ENCODE results near the gene INSYN2B. TPM values are rescaled to one million over a fixed set of nuclear protein-coding genes. Genes with fewer than 3 reads are reported as not detected.

The INSYN2B gene
- polyA plus RNA-seq, 4 donors = 0.01 to 0.03 TPM; not detected in 2

DNA sequence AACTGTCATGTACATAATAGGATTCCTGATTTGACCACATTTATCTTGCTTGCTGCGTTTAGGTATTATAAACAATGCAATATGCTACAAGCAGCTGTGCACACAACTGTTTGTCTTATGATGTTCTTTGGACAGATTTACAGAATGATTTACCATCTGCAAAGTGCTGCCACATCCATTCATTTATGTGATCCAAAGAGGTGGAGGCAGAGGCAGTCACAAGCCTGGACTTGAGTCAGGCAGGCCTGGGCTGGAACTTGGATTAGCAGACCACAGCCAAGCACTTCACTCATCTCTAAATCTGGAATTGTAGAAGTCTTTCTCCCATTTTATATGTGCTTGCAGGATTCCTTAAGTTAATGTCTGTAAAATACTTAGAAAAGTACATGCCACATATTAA is 149.0 kb downstream of the INSYN2B start:
- no peak overlapping the region for H3K4me3 ChIP-seq (ENCODE audit: low read depth in 1 of 3, low read length in 3 of 3)
- no peaks in the 10 kb centered on the region for H3K27me3 ChIP-seq (ENCODE audit: control insufficient read depth in 3 of 3, insufficient read depth in 3 of 3, low read length in 3 of 3)
- DNase-seq (no peak), FAIRE-seq (no peak)
- H3K9me3 ChIP-seq (ENCODE audit: control insufficient read depth in 2 of 2, insufficient read depth in 1 of 2, low read depth in 1 of 2, low read length in 1 of 2) = no peaks in the 10 kb centered on the region
- 23 to 52% (median 37%) methylated on average over 1 of the region's 1 CpG for WGBS, 3 donors
- no peaks in the 10 kb centered on the region for H3K4me1 ChIP-seq (ENCODE audit: control insufficient read depth in 3 of 3, insufficient read depth in 2 of 3, low read depth in 1 of 3, low read length in 2 of 3)
- H3K36me3 ChIP-seq (ENCODE audit: control insufficient read depth in 3 of 3, insufficient read depth in 2 of 3, low read depth in 1 of 3, low read length in 3 of 3) = no peaks in the 10 kb centered on the region
- H3K27ac ChIP-seq (ENCODE audit: low read depth in 1 of 3, low read length in 2 of 3) = no peak overlapping the region

DNA sequence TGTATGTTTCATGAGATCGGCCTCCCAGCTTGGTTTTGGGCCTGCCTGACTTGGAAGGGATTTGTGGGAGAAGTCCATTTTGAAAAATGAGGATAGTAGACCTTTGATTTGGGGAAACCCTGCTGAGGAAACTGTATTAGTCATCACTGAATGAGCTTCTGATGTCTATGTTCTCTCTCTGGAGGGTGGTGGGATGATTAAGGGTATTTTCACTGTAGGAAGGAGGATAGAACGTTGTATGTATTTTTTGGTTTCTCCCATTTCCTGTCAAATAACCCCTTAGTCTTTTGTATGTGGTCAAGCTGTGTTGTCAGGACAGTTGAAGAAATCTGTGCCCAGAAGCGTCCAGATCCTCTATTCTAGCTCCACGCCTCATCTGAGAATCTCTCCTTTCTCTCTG is 151.9 kb downstream of the INSYN2B start:
- DNase-seq = no peak
- no peaks in the 10 kb centered on the region for H3K36me3 ChIP-seq (ENCODE audit: control insufficient read depth in 3 of 3, insufficient read depth in 2 of 3, low read depth in 1 of 3, low read length in 3 of 3)
- H3K4me1 ChIP-seq (ENCODE audit: control insufficient read depth in 3 of 3, insufficient read depth in 2 of 3, low read depth in 1 of 3, low read length in 2 of 3) = no peaks in the 10 kb centered on the region
- no peak overlapping the region for H3K4me3 ChIP-seq (ENCODE audit: low read depth in 1 of 3, low read length in 3 of 3)
- no peaks in the 10 kb centered on the region for H3K27me3 ChIP-seq (ENCODE audit: control insufficient read depth in 3 of 3, insufficient read depth in 3 of 3, low read length in 3 of 3)
- FAIRE-seq = no peak
- no peak overlapping the region for H3K27ac ChIP-seq (ENCODE audit: low read depth in 1 of 3, low read length in 2 of 3)
- WGBS, 3 donors = 79 to 86% (median 83%) methylated on average over 4 of the region's 4 CpGs
- H3K9me3 ChIP-seq (ENCODE audit: control insufficient read depth in 2 of 2, insufficient read depth in 1 of 2, low read depth in 1 of 2, low read length in 1 of 2) = no peaks in the 10 kb centered on the region

DNA sequence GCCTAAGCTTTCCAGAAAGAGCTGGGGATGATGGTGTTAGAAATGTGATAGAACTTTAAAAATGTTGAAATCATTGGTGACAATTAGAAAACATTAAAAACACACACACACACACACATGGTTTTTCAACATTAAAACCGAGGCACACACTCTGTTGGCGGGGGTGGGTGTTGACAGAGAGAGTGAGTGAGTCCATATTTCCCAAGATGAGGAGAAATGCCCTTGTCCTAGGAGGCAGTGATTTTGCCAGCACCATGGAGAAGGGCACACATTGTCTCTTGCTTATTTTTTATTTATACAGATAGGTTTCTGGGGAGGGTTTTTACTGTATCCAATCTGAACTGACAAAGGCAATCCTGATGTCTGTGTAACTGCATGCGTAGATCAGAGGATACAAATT is 152.5 kb downstream of the INSYN2B start:
- Histone ChIP-seq H3K9me3 (ENCODE audit: control insufficient read depth in 2 of 2, insufficient read depth in 1 of 2, low read depth in 1 of 2, low read length in 1 of 2) (no peaks in the 10 kb centered on the region), H3K4me3 (ENCODE audit: low read depth in 1 of 3, low read length in 3 of 3) (no peak overlapping the region), H3K4me1 (ENCODE audit: control insufficient read depth in 3 of 3, insufficient read depth in 2 of 3, low read depth in 1 of 3, low read length in 2 of 3) (no peaks in the 10 kb centered on the region), H3K27ac (ENCODE audit: low read depth in 1 of 3, low read length in 2 of 3) (no peak overlapping the region), H3K27me3 (ENCODE audit: control insufficient read depth in 3 of 3, insufficient read depth in 3 of 3, low read length in 3 of 3) (no peaks in the 10 kb centered on the region), H3K36me3 (ENCODE audit: control insufficient read depth in 3 of 3, insufficient read depth in 2 of 3, low read depth in 1 of 3, low read length in 3 of 3) (no peaks in the 10 kb centered on the region)
- 68 to 85% (median 79%) methylated on average over 3 of the region's 3 CpGs for WGBS, 3 donors
- FAIRE-seq (no peak), DNase-seq (no peak)

DNA sequence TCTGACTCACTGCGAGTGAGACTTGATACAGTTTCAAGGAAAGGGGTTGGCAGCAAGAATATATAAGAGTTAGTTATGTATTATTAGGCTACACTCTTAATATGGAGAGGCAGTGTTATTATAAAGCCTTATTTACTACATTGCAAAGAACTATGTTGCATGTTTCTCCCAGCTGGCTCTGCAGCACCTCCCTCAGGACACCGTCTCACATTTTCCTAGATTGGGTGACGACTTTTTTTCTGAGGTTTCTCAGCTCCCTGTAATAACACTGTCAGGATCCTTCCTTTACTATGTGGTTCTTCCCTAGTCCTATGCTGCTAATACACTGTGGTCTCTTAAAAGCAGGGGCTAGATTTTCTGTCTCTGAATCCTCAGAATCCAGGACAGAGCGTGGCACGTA is 153.7 kb downstream of the INSYN2B start:
- H3K27ac ChIP-seq (ENCODE audit: low read depth in 1 of 3, low read length in 2 of 3) = no peak overlapping the region
- WGBS, 3 donors = 69 to 74% (median 72%) methylated on average over 5 of the region's 5 CpGs
- FAIRE-seq = no peak
- H3K9me3 ChIP-seq (ENCODE audit: control insufficient read depth in 2 of 2, insufficient read depth in 1 of 2, low read depth in 1 of 2, low read length in 1 of 2) = no peaks in the 10 kb centered on the region
- H3K36me3 ChIP-seq (ENCODE audit: control insufficient read depth in 3 of 3, insufficient read depth in 2 of 3, low read depth in 1 of 3, low read length in 3 of 3) = no peaks in the 10 kb centered on the region
- no peaks in the 10 kb centered on the region for H3K27me3 ChIP-seq (ENCODE audit: control insufficient read depth in 3 of 3, insufficient read depth in 3 of 3, low read length in 3 of 3)
- no peaks in the 10 kb centered on the region for H3K4me1 ChIP-seq (ENCODE audit: control insufficient read depth in 3 of 3, insufficient read depth in 2 of 3, low read depth in 1 of 3, low read length in 2 of 3)
- no peak overlapping the region for H3K4me3 ChIP-seq (ENCODE audit: low read depth in 1 of 3, low read length in 3 of 3)
- DNase-seq = no peak

DNA sequence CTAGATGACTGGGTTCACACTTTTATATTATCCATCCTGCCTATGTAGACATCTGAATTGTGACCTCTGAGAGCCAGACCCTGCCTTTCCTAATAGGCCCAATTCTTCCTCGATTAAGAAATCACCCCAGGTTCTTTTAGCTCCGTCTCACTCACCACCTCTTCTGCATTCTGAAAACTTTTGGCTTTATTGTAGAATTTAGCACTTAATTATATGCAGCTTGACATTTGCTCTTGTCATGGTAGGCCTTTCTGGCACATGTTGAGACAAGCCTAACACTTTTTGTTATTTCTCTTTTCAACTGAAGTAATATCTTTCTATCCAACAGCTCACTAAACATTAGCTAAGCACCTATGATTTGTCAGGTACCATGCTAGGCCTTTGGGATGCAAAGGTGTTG is 163.3 kb downstream of the INSYN2B start:
- Histone ChIP-seq H3K27me3 (ENCODE audit: control insufficient read depth in 3 of 3, insufficient read depth in 3 of 3, low read length in 3 of 3) (no peaks in the 10 kb centered on the region), H3K27ac (ENCODE audit: low read depth in 1 of 3, low read length in 2 of 3) (no peak overlapping the region), H3K9me3 (ENCODE audit: control insufficient read depth in 2 of 2, insufficient read depth in 1 of 2, low read depth in 1 of 2, low read length in 1 of 2) (no peaks in the 10 kb centered on the region), H3K36me3 (ENCODE audit: control insufficient read depth in 3 of 3, insufficient read depth in 2 of 3, low read depth in 1 of 3, low read length in 3 of 3) (no peaks in the 10 kb centered on the region), H3K4me3 (ENCODE audit: low read depth in 1 of 3, low read length in 3 of 3) (no peak overlapping the region), H3K4me1 (ENCODE audit: control insufficient read depth in 3 of 3, insufficient read depth in 2 of 3, low read depth in 1 of 3, low read length in 2 of 3) (no peaks in the 10 kb centered on the region)
- WGBS, 3 donors = 83 to 89% (median 89%) methylated on average over 2 of the region's 2 CpGs
- no peak for FAIRE-seq
- no peak for DNase-seq

DNA sequence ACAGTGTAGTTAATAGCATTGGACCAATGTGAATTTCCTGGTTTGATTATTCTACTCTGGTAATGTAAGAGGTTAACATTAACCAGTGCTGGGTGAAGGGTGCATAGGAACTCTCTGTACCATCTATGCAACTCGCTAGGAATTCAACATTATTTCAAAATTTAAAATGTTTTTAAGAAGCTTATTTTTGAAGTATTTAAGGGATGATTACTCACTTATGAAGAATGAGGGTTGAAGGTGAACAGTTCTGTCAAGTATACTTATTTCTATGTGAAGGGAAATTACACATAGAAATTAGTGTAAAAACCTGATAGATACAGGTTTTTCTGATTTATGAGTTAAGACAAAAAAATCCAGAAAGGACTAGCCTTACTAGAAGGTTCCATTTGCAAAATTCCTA is 165.8 kb downstream of the INSYN2B start:
- no peaks in the 10 kb centered on the region for H3K4me1 ChIP-seq (ENCODE audit: control insufficient read depth in 3 of 3, insufficient read depth in 2 of 3, low read depth in 1 of 3, low read length in 2 of 3)
- H3K4me3 ChIP-seq (ENCODE audit: low read depth in 1 of 3, low read length in 3 of 3) = no peak overlapping the region
- WGBS, 3 donors = 67 to 89% (median 85%) methylated on average over 1 of the region's 1 CpG
- FAIRE-seq (no peak), DNase-seq (no peak)
- H3K36me3 ChIP-seq (ENCODE audit: control insufficient read depth in 3 of 3, insufficient read depth in 2 of 3, low read depth in 1 of 3, low read length in 3 of 3) = no peaks in the 10 kb centered on the region
- H3K9me3 ChIP-seq (ENCODE audit: control insufficient read depth in 2 of 2, insufficient read depth in 1 of 2, low read depth in 1 of 2, low read length in 1 of 2) = no peaks in the 10 kb centered on the region
- no peak overlapping the region for H3K27ac ChIP-seq (ENCODE audit: low read depth in 1 of 3, low read length in 2 of 3)
- no peaks in the 10 kb centered on the region for H3K27me3 ChIP-seq (ENCODE audit: control insufficient read depth in 3 of 3, insufficient read depth in 3 of 3, low read length in 3 of 3)

Other genes starting within 250 kb of the INSYN2B start
- under 1 TPM in 2 of 4 donors, not detected in 2; 0.03 to 0.09 TPM for gene FOXI1, start 125.4 kb upstream of the INSYN2B start, polyA plus RNA-seq